Measurements from ENCODE around the gene FKBP3. TPM values are rescaled to one million over a fixed set of nuclear protein-coding genes. Genes with fewer than 3 reads are reported as not detected.

Gene FKBP3
- total RNA-seq, 1 experiment from 2014 or later, result 61.7 TPM

- H3K36me3 Mint-ChIP-seq (ENCODE audit: insufficient read depth, unreplicated experiment), result peaks cover 74% of the 10 kb centered on the region
- ChIA-PET POLR2A (no interaction called here), CTCF (interaction anchor here (0.5 kb wide), 1 partner anchor 19 kb away, joined by 3 read pairs; no protein-coding TSS in a partner anchor)
- no peaks in the 10 kb centered on the region for H3K4me1 Mint-ChIP-seq (ENCODE audit: insufficient read depth, unreplicated experiment)
- TF ChIP-seq CTCF (IDR thresholded peaks at IDR 0.05; ENCODE audit: unreplicated experiment), result no peak
- no peak for DNase-seq (ENCODE audit: unreplicated experiment)
- H3K27me3 Mint-ChIP-seq (ENCODE audit: insufficient read depth, unreplicated experiment), result no peaks in the 10 kb centered on the region
- BruUV-seq (replicated peaks), result no TSS peak
- intact Hi-C loops (cut with micrococcal nuclease), result no loop called here
- no peaks in the 10 kb centered on the region for H3K9me3 Mint-ChIP-seq (ENCODE audit: unreplicated experiment)
- H3K27ac Mint-ChIP-seq (ENCODE audit: low read depth, unreplicated experiment), result no peak overlapping the region
- H3K4me3 Mint-ChIP-seq (ENCODE audit: unreplicated experiment), result no peak overlapping the region
Measured at GRCh38 chr14:45103806-45104205, 30.5 kb downstream of the FKBP3 start.

GRCh38 chr14:45096218-45096617 is 38.1 kb downstream of the FKBP3 start:
- DNase-seq (ENCODE audit: unreplicated experiment), result no peak
- no peak for TF ChIP-seq CTCF (IDR thresholded peaks at IDR 0.05; ENCODE audit: unreplicated experiment)
- no peaks in the 10 kb centered on the region for H3K27me3 Mint-ChIP-seq (ENCODE audit: insufficient read depth, unreplicated experiment)
- POLR2A ChIA-PET, result no interaction called here
- CTCF ChIA-PET, result interaction anchor here (1.3 kb wide), 1 partner anchor 182 kb away, joined by 3 read pairs; no protein-coding TSS in a partner anchor
- no peaks in the 10 kb centered on the region for H3K9me3 Mint-ChIP-seq (ENCODE audit: unreplicated experiment)
- H3K4me1 Mint-ChIP-seq (ENCODE audit: insufficient read depth, unreplicated experiment), result peaks cover 8% of the 10 kb centered on the region
- no peak overlapping the region for H3K27ac Mint-ChIP-seq (ENCODE audit: low read depth, unreplicated experiment)
- no peak overlapping the region for H3K4me3 Mint-ChIP-seq (ENCODE audit: unreplicated experiment)
- peaks cover 83% of the 10 kb centered on the region for H3K36me3 Mint-ChIP-seq (ENCODE audit: insufficient read depth, unreplicated experiment)
- BruUV-seq (replicated peaks), result no TSS peak
- intact Hi-C loops (cut with micrococcal nuclease), result no loop called here

GRCh38 chr14:45095143-45095542 is 39.1 kb downstream of the FKBP3 start:
- intact Hi-C loops (cut with micrococcal nuclease), result no loop called here
- Mint-ChIP-seq H3K4me3 (ENCODE audit: unreplicated experiment) (no peak overlapping the region), H3K9me3 (ENCODE audit: unreplicated experiment) (no peaks in the 10 kb centered on the region), H3K4me1 (ENCODE audit: insufficient read depth, unreplicated experiment) (peaks cover 19% of the 10 kb centered on the region), H3K27ac (ENCODE audit: low read depth, unreplicated experiment) (no peak overlapping the region), H3K27me3 (ENCODE audit: insufficient read depth, unreplicated experiment) (no peaks in the 10 kb centered on the region), H3K36me3 (ENCODE audit: insufficient read depth, unreplicated experiment) (peaks cover 75% of the 10 kb centered on the region)
- BruUV-seq (replicated peaks), result no TSS peak
- ChIA-PET CTCF (interaction anchor here (1.3 kb wide), 1 partner anchor 181 kb away, joined by 3 read pairs; no protein-coding TSS in a partner anchor), POLR2A (interaction anchor here (0.7 to 1.3 kb wide), 2 partner anchors 38 to 122 kb away, joined by 3 to 6 read pairs; no protein-coding TSS in a partner anchor)
- TF ChIP-seq CTCF (IDR thresholded peaks at IDR 0.05; ENCODE audit: unreplicated experiment), result no peak
- no peak for DNase-seq (ENCODE audit: unreplicated experiment)

- Mint-ChIP-seq H3K27me3 (ENCODE audit: insufficient read depth, unreplicated experiment) (no peaks in the 10 kb centered on the region), H3K36me3 (ENCODE audit: insufficient read depth, unreplicated experiment) (peaks cover 67% of the 10 kb centered on the region), H3K9me3 (ENCODE audit: unreplicated experiment) (no peaks in the 10 kb centered on the region), H3K4me3 (ENCODE audit: unreplicated experiment) (no peak overlapping the region), H3K27ac (ENCODE audit: low read depth, unreplicated experiment) (no peak overlapping the region), H3K4me1 (ENCODE audit: insufficient read depth, unreplicated experiment) (peaks cover 21% of the 10 kb centered on the region)
- no TSS peak for BruUV-seq (replicated peaks)
- no peak for DNase-seq (ENCODE audit: unreplicated experiment)
- ChIA-PET POLR2A (interaction anchor here (0.6 to 1.3 kb wide), 2 partner anchors 16 to 39 kb away, joined by 3 to 6 read pairs; no protein-coding TSS in a partner anchor), CTCF (no interaction called here)
- intact Hi-C loops (cut with micrococcal nuclease), result no loop called here
- no peak for TF ChIP-seq CTCF (IDR thresholded peaks at IDR 0.05; ENCODE audit: unreplicated experiment)
Measured at GRCh38 chr14:45094275-45094674, 40.0 kb downstream of the FKBP3 start.
